Left lobe of liver (tissue), 2 donors: ENCODE results near the gene HIF1A. TPM values are rescaled to one million over a fixed set of nuclear protein-coding genes. Genes with fewer than 3 reads are reported as not detected.
A peak's percentile ranks its signal among the peaks of the same experiment; 100 is the strongest.
"Not testable (repeated sequence)": the region's sequence is repeated elsewhere in the genome, so short reads cannot be mapped to it uniquely, and the experiment has no call there.

Experiments
- ATAC-seq: fragments of 200-7000 bp; cut with Tn5 transposase; one replicate; pipeline ENCODE4 v1.9.1; 2020; ENCODE audit warnings: mild to moderate bottlenecking, moderate library complexity
- DNase-seq: peaks from one replicate; pipeline ENCODE4 v3.0.0-alpha.2; 2020; ENCODE audit warnings: low spot score
- total RNA-seq: library from RNA; stranded (reverse); gene quantifications from one replicate; pipeline ENCODE4 v1.2.1, GENCODE V29; 2021
- donor health status: DM: no; HTN: no; CAD: no; lungs with moderate emphysema.
- donor health status: DM: no; HTN: yes; CAD: no.

Gene HIF1A
- total RNA-seq, 1 donor from 2014 or later: 27.9 TPM

DNA sequence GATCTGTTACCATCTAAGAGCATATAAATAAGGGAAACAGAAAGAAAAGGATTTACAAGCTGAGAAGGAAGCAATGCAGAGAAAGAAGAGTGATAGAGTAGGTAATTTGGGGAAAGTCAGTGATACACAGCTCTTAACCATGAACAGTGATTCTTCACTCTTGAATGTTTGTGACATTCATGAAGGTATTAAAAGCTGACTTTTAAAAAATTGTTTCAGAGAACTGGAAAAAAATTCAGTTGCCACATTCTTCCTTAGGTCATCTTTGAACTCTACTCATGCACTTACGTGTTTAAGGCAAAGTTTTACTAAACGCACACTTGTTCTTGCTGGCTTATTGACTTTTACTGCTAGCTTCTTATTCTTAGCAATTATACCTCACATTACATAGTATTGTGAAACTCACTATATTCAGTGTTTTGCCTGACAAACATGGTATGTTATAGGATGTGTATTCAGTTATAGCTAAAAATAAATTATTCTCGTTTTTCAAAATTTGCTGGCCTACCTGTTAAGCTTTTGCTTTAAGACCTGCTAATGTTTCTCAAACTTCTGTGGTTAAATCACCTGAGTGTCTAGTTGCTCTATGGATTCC lies 10.9 kb downstream of the HIF1A start:
- DNase-seq (no peak), ATAC-seq (no peak)

- not testable (repeated sequence) for ATAC-seq, DNase-seq
These were observed 12.5 kb downstream of the HIF1A start for GRCh38 chr14:61707774-61708173.

DNA sequence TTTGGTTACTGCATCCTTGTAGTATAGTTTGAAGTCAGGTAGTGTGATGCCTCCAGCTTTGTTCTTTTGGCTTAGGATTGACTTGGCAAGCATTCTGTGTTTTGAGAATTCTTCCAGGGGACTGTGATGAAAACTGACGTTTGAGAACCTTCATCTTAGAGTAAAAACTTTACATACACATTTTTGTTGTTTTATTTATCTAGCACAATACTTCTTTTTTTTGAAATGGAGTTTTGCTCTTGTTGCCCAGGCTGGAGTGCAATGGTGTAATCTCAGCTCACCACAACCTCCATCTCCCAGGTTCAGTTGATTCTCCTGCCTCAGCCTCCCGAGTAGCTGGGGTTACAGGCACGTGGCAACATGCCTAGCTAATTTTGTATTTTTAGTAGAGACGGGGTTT lies 13.4 kb downstream of the HIF1A start:
- not testable (repeated sequence) for ATAC-seq, DNase-seq

DNA sequence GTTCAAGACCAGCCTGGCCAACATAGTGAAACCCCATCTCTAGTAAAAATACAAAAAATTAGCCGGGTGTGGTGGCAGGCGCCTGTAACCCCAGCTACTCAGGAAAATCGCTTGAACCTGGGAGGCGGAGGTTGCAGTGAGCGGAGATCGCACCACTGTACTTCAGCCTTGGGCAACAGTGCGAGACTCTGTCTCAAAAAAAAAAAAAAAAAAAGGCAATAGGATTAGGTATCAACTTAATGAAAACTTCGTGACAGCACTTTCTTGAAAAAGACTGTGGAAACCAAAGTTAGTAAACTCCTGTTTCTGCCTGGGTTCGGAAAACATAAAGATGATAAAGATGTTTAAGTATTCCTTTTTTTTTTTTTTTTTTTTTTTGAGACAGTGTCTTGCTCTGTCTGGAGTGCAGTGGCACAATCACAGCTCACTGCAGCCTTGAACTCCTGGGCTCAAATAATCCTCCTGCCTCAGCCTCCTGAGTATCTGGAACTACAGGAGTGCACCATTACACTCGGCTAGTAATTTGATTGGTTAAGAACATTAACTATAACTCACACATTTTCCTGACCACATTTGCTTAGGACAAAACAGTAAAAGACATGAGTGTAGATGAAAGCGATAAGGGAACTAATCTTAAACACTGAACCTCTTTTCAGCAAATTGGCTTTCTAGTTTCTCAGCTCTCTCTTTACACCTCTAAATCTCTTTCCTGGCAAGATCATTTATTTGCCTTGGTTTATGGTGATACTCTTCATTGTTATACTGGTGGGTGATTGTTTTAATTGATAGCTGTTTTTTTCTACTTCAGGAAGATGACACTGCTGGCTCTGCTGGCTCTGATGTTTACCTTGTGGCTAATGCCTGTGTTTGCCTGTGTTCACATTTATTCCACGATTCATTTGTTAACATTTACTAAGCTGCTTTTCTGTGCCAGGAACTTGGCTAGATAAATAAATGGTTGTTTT lies 15.8 kb downstream of the HIF1A start:
- ATAC-seq: peak; percentile 83

DNA sequence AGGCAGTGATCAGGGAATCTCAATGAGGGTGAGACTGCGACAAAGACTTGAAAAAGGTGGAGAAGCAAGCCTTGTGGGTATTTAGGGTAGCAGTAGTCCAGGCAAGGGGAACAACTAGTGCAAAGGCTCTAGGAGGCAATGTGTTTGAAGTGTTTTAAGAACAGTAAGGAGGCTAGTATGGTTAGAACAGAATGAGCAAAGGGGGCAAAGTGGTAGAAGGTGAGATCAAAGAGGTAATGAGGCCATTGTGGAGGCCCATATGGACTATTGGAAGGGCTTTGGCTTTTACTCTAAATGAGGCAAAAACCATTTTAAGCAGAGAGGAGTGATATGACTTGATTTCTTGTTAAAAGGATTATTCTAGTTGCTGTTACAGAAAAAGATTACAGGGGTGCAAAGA lies 16.8 kb downstream of the HIF1A start:
- DNase-seq (no peak), ATAC-seq (no peak)

More for the DNA sequence above, 15.8 kb downstream of the HIF1A start:
- DNase-seq: no peak

GRCh38 chr14:61713724-61714437 lies 18.6 kb downstream of the HIF1A start:
- ATAC-seq (no peak), DNase-seq (no peak)

GRCh38 chr14:61716956-61717355 lies 21.6 kb downstream of the HIF1A start:
- ATAC-seq (no peak), DNase-seq (no peak)

GRCh38 chr14:61718039-61718438 lies 22.7 kb downstream of the HIF1A start:
- no peak for ATAC-seq
- no peak for DNase-seq

DNA sequence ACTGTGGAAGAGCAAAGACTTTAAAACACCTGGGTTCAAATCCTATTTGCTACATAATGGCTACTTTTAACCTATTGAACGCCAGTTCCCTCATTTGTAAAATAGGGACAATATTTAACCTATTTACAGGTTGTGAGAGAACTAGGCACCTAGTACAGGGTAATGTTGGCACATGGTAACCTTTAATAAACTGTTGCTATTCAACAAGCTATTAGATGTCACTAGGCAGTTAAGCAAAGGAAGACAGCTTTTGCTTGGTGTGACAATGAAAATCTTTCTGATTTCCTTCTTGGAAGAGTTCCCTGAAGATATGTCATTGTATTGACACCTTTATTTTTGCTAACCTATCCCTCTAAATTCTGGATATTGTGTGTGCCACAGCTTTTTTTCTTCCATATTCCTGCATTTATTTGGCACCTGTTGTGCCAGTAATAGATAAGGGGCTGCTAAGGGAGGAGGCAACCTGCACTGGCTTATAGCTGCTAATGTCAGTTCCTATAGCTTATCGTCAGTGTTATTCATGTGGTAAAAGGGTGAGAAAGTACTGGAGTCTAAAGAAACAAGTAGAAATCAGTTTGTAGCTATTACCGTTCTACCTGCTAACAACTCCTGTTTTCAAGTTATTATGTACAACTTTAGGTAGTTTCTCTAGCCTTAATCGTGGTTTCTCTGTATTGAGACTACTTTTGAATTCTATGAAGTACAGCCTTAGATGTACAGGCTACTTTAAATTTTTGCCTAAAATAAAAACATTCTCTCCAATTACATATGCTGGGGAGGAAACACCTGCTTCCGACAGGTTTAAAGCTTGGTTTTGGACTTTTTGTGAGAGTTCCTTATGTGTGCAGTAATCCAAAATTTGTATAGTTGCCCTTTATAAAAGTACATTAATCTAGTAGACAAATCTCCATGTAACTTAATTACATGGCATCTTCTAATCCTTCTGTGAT lies 24.3 kb downstream of the HIF1A start:
- DNase-seq: no peak
- ATAC-seq: no peak

DNA sequence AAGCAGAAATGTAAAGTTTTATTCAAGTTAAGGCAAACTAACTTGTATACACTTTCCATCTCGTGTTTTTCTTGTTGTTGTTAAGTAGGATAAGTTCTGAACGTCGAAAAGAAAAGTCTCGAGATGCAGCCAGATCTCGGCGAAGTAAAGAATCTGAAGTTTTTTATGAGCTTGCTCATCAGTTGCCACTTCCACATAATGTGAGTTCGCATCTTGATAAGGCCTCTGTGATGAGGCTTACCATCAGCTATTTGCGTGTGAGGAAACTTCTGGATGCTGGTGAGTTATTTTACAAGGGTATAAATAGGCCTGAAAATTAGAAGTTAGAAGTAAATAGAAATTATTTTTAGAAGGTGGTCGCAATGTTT lies 25.0 kb downstream of the HIF1A start:
- DNase-seq (no peak), ATAC-seq (no peak)

- ATAC-seq: no peak
- no peak for DNase-seq
These were observed 25.4 kb downstream of the HIF1A start for GRCh38 chr14:61720741-61721140.

GRCh38 chr14:61724133-61724532 lies 28.8 kb downstream of the HIF1A start:
- ATAC-seq (no peak), DNase-seq (no peak)

GRCh38 chr14:61726778-61727658 lies 31.7 kb downstream of the HIF1A start:
- DNase-seq: no peak
- no peak for ATAC-seq

GRCh38 chr14:61730756-61731373 lies 35.6 kb downstream of the HIF1A start:
- ATAC-seq: peak; percentile 57
- DNase-seq: no peak

DNA sequence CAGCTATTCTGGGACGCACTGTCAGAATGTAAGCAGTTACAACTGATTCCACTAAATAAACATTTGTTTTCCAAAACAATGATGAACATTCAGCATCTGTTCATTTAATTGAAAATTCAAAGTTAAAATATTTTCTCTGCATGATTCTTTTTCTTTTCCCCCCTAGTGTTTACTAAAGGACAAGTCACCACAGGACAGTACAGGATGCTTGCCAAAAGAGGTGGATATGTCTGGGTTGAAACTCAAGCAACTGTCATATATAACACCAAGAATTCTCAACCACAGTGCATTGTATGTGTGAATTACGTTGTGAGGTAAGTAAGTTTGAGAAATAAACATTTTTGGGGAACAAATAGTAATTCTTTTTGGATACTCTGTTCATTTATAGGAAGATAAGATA lies 38.7 kb downstream of the HIF1A start:
- no peak for DNase-seq
- ATAC-seq: no peak

- no peak for DNase-seq
- no peak for ATAC-seq
These were observed 41.4 kb downstream of the HIF1A start for GRCh38 chr14:61736751-61737150.

DNA sequence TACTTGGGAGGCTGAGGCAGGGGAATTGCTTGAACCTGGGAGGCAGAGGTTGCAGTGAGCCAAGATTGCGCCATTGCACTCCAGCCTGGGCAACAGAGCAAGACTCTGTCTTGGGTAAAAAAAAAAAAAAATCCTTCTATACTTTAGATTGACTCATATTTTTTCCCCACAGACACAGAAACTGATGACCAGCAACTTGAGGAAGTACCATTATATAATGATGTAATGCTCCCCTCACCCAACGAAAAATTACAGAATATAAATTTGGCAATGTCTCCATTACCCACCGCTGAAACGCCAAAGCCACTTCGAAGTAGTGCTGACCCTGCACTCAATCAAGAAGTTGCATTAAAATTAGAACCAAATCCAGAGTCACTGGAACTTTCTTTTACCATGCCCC lies 42.6 kb downstream of the HIF1A start:
- ATAC-seq (no peak), DNase-seq (no peak)

DNA sequence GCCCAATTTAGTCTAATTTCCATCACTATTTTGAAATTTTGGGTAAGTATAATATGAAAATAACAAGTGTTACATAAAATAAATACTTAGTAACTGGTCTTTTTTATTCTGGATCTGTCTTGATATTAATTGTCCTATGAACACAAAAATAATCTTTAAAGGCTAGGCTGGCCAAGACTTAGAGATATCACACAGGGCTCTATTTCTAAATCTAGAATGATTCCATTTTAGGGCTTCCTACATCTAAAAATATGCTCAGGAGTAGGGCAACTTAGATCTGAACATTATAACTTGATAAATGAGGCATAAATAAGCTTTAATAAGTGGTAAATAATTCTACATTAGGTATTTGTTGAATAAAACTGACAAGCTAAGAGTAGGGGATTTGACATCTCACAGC lies 43.8 kb downstream of the HIF1A start:
- no peak for ATAC-seq

GRCh38 chr14:61742371-61742770 lies 47.1 kb downstream of the HIF1A start:
- DNase-seq (no peak), ATAC-seq (no peak)

More for the DNA sequence above, 43.8 kb downstream of the HIF1A start:
- DNase-seq: no peak
